Activated naive CD8-positive, alpha-beta T cell treated with anti-CD3 and anti-CD28 coated beads, Interleukin-2, amount 50 U/mL, for 24 hours (primary cell): Measurements from ENCODE around the gene KRTAP1-5.
"Not testable (repeated sequence)": the region's sequence is repeated elsewhere in the genome, so short reads cannot be mapped to it uniquely, and the experiment has no call there.

Experiments
- ATAC-seq: fragments of 150-1000 bp; cut with Tn5 transposase; one replicate; pipeline ENCODE4 v1.10.0; 2021
- DNase-seq: peaks from one replicate; pipeline ENCODE4 v3.0.0; 2021
- H3K27ac Mint-ChIP-seq: one replicate; pipeline ENCODE4 v1.8.0; 2021; ENCODE audit warnings: mild to moderate bottlenecking, mixed read lengths
- H3K27me3 Mint-ChIP-seq: one replicate; pipeline ENCODE4 v1.8.0; 2021; ENCODE audit warnings: mixed read lengths
- H3K36me3 Mint-ChIP-seq: one replicate; pipeline ENCODE4 v1.8.0; 2021; ENCODE audit warnings: low read depth, mixed read lengths
- H3K4me1 Mint-ChIP-seq: one replicate; pipeline ENCODE4 v1.8.0; 2021; ENCODE audit warnings: mixed read lengths
- H3K4me3 Mint-ChIP-seq: one replicate; pipeline ENCODE4 v1.8.0; 2021; ENCODE audit warnings: mild to moderate bottlenecking, moderate library complexity, mixed read lengths
- H3K9me3 Mint-ChIP-seq: one replicate; pipeline ENCODE4 v1.8.0; 2021; ENCODE audit warnings: mixed read lengths

The KRTAP1-5 gene

DNA sequence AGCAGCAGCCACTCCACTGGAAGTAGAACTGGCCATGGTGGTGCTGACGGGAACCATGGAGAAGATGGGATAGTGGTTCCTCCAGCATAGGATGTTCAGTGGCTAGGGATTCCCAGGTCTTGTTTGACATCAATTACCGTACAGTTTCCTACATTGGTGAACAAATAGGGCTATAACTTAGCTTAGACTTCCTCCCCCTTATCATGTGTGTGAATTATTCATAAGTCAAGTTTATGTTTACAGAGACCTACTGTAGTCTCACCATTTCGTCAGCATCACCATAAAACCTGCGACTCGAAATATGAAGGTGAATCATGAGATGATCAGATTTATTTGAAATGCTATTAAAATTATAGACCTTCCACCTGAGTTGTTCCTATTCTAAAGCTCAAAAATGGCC lies 31.7 kb upstream of the KRTAP1-5 start:
- Mint-ChIP-seq H3K27ac (no peak overlapping the region), H3K9me3 (no peaks in the 10 kb centered on the region), H3K4me3 (no peak overlapping the region), H3K4me1 (no peaks in the 10 kb centered on the region), H3K27me3 (peaks cover 33% of the 10 kb centered on the region), H3K36me3 (no peaks in the 10 kb centered on the region)
- ATAC-seq (no peak), DNase-seq (no peak)

DNA sequence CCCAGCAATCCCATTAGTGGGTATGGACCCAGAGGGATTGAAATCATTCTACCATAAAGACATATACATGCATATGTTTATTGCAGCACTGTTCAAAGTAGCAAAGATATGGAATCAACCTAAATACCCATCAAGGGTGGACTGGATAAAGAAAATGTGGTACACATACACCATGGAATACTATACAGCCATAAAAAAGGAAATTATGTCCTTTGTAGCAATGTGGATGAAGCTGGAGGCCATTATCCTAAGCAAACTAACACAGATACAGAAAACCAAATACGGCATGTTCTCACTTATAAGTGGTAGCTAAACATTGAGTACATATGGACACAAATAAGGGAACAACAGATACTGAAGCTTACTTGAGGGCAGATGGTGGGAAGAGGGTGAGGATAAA lies 30.5 kb upstream of the KRTAP1-5 start:
- Mint-ChIP-seq H3K4me3 (no peak overlapping the region), H3K9me3 (no peaks in the 10 kb centered on the region)

DNA sequence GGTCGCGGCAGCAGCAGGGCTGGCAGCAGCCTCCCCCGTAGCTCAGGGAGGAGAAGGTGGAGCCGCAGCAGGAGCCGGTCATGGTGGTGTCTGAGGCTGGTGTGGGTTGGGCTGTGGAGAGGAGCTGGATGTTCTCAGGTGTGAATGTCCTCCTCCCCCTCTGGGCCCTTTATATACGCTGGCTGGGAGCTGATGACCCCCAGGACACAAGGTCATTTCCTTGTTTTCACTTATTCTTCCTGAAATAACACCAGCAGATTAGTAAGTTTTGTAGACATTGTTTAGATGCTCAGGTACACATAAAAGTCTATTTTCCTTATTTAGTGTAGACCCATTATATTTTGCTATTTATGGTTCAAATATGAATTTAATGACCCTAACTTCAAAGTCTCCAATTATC lies 28.1 kb upstream of the KRTAP1-5 start, which contains the start of gene KRTAP2-2:
TSS of gene KRTAP2-2 (minus strand) at position 101 of the 400 bp plus-strand sequence. CDS start at position 82, 19 bp downstream.
- H3K36me3 Mint-ChIP-seq, H3K9me3 Mint-ChIP-seq, H3K27ac Mint-ChIP-seq, H3K4me1 Mint-ChIP-seq, DNase-seq, ATAC-seq, H3K4me3 Mint-ChIP-seq: not testable (repeated sequence)
- peaks cover 23% of the 10 kb centered on the region for H3K27me3 Mint-ChIP-seq

More for the DNA sequence above, 30.5 kb upstream of the KRTAP1-5 start:
- no peaks in the 10 kb centered on the region for H3K36me3 Mint-ChIP-seq
- no peak overlapping the region for H3K27ac Mint-ChIP-seq
- peaks cover 33% of the 10 kb centered on the region for H3K27me3 Mint-ChIP-seq
- DNase-seq = no peak
- no peak for ATAC-seq
- no peaks in the 10 kb centered on the region for H3K4me1 Mint-ChIP-seq

DNA sequence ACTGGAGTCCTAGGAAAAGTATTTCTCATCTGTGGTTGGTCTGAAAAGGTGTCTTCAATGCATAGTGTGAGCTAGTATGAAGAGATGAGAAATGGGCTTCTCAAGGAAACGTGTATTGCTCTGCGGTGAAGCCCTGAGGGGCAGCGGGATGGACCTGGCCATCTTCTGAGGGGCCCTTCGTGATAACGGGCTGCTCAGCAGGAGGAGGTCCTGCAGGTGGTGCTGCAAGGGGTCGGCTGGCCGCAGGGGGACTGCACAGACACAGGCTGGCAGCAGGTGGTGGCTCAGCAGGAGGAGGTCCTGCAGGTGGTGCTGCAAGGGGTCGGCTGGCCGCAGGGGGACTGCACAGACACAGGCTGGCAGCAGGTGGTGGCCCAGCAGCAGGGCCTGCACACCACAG lies 27.5 kb upstream of the KRTAP1-5 start:
- ATAC-seq, H3K4me3 Mint-ChIP-seq, H3K4me1 Mint-ChIP-seq, H3K9me3 Mint-ChIP-seq, H3K36me3 Mint-ChIP-seq, H3K27ac Mint-ChIP-seq, DNase-seq: not testable (repeated sequence)
- H3K27me3 Mint-ChIP-seq = peaks cover 21% of the 10 kb centered on the region

DNA sequence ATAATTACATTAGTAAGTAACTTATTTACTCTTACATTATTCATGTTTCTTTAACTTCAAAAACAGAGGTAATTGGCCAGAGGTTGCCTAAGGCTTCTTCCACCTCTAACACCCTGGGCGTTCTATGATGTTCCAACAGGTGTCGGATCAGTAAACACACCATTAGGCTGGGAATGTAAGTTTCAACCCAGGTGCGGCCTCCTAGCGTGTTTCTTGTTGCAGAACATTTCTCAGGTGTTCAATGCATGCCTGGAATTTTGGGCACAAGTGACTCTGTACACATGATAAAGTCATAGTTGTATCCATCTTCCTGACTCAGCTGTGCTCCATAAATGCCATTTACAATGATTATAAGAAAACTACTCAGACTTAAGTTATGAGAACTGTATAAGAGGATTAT lies 27.0 kb upstream of the KRTAP1-5 start:
- no peak overlapping the region for H3K27ac Mint-ChIP-seq
- H3K4me1 Mint-ChIP-seq = no peaks in the 10 kb centered on the region
- no peaks in the 10 kb centered on the region for H3K36me3 Mint-ChIP-seq
- peaks cover 19% of the 10 kb centered on the region for H3K27me3 Mint-ChIP-seq
- no peak for ATAC-seq
- DNase-seq = no peak
- no peak overlapping the region for H3K4me3 Mint-ChIP-seq
- no peaks in the 10 kb centered on the region for H3K9me3 Mint-ChIP-seq

DNA sequence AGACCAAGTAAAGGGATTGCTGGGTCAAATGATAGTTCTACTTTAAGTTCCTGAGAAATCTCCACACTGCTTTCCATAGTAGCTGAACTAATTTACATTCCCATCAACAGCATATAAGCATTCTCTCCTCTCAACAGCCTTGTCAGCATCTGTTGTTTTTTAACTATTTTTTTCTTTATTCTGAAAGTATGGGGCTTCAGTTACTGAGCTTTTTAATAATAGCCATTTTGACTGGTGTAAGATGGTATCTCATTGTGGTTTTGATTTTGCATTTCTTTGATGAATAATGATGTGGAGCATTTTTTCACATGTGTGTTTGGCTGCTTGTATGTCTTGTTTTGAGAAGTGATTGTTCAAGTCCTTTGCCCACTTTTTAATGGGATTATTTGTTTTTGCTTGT lies 25.6 kb upstream of the KRTAP1-5 start:
- no peaks in the 10 kb centered on the region for H3K9me3 Mint-ChIP-seq
- no peak for DNase-seq
- H3K27me3 Mint-ChIP-seq = peaks cover 10% of the 10 kb centered on the region
- H3K27ac Mint-ChIP-seq = no peak overlapping the region
- no peak overlapping the region for H3K4me3 Mint-ChIP-seq
- no peak for ATAC-seq
- no peaks in the 10 kb centered on the region for H3K4me1 Mint-ChIP-seq
- no peaks in the 10 kb centered on the region for H3K36me3 Mint-ChIP-seq

DNA sequence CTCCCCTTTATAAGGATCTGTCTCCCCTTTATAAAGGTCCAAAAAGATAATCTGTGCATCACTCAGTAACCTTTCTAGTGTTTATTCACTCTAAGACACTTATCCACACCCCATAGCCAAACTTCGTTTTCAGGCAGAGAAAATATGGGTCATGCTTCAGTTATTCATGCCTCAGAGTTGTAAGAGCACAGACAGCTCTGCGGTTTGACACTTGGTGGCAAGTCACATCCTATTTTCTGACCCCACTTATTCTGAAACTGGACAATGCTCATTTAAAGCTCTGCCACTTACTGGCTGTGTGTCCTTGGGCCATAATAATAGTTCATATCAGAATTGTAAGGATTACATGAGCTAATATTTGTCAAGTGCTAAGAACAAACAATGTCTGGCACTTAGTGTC lies 22.1 kb upstream of the KRTAP1-5 start:
- DNase-seq = no peak
- no peak for ATAC-seq
- H3K9me3 Mint-ChIP-seq = no peaks in the 10 kb centered on the region
- no peak overlapping the region for H3K27ac Mint-ChIP-seq
- peaks cover 13% of the 10 kb centered on the region for H3K27me3 Mint-ChIP-seq
- H3K36me3 Mint-ChIP-seq = no peaks in the 10 kb centered on the region
- H3K4me1 Mint-ChIP-seq = peaks cover 3% of the 10 kb centered on the region
- no peak overlapping the region for H3K4me3 Mint-ChIP-seq

DNA sequence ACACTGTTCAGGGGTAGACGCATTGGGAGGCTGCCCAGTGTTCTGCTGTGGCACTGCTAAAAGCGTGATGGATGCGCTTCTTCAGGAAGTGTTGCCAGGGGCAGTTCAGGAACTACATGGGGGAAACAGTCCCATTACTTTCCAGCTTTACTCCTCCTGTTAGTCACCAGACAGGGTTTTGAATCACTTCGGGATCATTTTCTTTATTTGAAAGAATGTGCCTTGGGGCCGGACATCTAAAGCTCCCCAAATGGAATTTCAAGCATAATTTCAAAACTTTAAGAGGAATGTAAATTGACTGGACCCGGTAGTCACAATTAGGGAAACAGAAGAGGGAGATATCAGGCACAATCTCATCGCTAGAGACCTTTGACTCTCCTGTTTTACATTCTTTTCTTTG lies 21.4 kb upstream of the KRTAP1-5 start:
- H3K4me1 Mint-ChIP-seq = peaks cover 5% of the 10 kb centered on the region
- no peak overlapping the region for H3K27ac Mint-ChIP-seq
- H3K36me3 Mint-ChIP-seq = no peaks in the 10 kb centered on the region
- DNase-seq (no peak), ATAC-seq (no peak)
- H3K9me3 Mint-ChIP-seq = peaks cover 4% of the 10 kb centered on the region
- peaks cover 13% of the 10 kb centered on the region for H3K27me3 Mint-ChIP-seq
- no peak overlapping the region for H3K4me3 Mint-ChIP-seq

DNA sequence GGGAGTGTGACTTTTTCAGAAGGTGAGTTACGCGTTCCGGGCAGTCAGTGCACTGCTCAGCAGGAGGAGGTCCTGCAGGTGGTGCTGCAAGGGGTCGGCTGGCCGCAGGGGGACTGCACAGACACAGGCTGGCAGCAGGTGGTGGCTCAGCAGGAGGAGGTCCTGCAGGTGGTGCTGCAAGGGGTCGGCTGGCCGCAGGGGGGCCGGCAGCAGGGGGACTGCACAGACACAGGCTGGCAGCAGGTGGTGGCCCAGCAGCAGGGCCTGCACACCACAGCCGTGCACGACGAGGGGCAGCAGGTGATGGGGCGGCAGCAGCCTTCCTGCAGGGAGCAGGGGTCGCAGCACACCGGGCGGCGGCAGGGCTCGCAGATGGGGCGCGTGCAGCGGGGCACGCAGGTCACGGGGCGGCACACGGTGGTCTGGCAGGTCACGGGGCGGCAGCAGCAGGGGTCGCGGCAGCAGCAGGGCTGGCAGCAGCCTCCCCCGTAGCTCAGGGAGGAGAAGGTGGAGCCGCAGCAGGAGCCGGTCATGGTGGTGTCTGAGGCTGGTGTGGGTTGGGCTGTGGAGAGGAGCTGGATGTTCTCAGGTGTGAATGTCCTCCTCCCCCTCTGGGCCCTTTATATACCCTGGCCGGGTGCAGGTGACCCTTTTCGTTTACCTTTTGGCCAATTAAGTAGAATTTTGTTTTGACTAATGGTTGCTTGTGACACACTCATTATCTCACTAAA lies 19.9 kb upstream of the KRTAP1-5 start, which contains the start of gene KRTAP2-1:
TSS of gene KRTAP2-1 (minus strand) at position 582 of the 731 bp plus-strand sequence. CDS start at position 533, 49 bp downstream.
- not testable (repeated sequence) for H3K4me3 Mint-ChIP-seq, ATAC-seq, H3K27ac Mint-ChIP-seq, H3K4me1 Mint-ChIP-seq, H3K36me3 Mint-ChIP-seq, DNase-seq
- H3K9me3 Mint-ChIP-seq = peaks cover 11% of the 10 kb centered on the region
- H3K27me3 Mint-ChIP-seq = peaks cover 13% of the 10 kb centered on the region

DNA sequence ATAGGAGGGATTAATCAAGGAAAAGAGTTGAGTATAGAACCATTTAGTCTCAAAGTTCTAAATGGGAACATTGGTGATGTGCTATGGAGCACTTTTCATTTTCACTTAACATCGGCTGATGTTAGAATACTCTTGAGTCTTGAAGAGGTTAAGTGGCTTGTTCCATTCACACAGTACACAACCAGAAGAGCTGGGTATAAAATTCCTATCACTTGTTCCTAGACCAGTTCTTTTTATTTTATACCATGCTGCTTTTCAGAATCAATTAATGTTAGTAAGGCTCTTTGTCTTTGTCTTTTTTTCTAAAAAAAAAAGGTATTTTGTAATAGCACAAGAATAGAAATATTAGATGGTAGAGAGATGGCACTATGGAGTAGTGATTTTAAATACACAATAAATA lies 15.9 kb upstream of the KRTAP1-5 start:
- ATAC-seq (no peak), DNase-seq (no peak)
- H3K36me3 Mint-ChIP-seq = no peaks in the 10 kb centered on the region
- H3K27ac Mint-ChIP-seq = no peak overlapping the region
- H3K4me1 Mint-ChIP-seq = peaks cover 5% of the 10 kb centered on the region
- H3K27me3 Mint-ChIP-seq = peaks cover 11% of the 10 kb centered on the region
- peaks cover 11% of the 10 kb centered on the region for H3K9me3 Mint-ChIP-seq
- no peak overlapping the region for H3K4me3 Mint-ChIP-seq

DNA sequence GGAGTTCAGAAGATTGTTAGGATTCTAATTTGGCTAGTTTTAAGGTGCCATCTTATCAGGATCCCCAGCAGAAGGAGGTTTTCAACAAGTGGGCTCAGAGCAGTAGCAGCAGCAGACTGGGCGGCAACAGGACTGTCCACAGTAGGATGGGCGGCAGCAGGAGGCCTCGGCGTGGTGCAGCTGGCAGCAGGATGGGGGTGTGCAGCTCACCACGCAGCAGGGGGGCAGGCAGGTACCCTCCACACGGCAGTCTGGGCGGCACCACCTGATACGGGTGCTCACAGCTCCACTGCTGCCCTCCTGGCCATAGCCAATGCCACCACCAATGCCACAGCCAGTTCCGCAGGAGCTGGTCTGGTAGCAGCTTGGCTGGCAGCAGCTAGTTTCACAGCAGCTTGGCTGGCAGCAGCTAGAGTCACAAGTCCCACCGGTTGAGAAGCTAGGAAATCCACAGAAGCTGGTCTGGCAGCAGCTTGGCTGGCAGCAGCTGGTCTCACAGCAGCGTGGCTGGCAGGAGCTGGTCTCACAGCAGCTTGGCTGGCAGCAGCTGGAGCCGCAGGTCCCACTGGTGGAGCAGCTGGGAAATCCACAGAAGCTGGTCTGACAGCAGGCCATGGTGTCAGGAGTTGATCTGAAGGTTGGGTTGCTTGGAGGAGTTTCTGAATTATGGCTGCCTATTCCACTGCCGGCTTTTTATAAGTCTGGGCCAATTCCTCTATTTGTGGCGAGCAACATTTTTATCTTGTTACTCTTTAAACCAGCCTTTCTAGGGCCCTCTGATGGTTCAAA lies 14.0 kb upstream of the KRTAP1-5 start, which contains the start of gene KRTAP1-1:
TSS of gene KRTAP1-1 (minus strand) at position 668 of the 789 bp plus-strand sequence. CDS start at position 615, 53 bp downstream.
- not testable (repeated sequence) for H3K36me3 Mint-ChIP-seq, H3K4me1 Mint-ChIP-seq, DNase-seq, H3K27ac Mint-ChIP-seq, H3K4me3 Mint-ChIP-seq, H3K27me3 Mint-ChIP-seq, ATAC-seq
- peaks cover 11% of the 10 kb centered on the region for H3K9me3 Mint-ChIP-seq

DNA sequence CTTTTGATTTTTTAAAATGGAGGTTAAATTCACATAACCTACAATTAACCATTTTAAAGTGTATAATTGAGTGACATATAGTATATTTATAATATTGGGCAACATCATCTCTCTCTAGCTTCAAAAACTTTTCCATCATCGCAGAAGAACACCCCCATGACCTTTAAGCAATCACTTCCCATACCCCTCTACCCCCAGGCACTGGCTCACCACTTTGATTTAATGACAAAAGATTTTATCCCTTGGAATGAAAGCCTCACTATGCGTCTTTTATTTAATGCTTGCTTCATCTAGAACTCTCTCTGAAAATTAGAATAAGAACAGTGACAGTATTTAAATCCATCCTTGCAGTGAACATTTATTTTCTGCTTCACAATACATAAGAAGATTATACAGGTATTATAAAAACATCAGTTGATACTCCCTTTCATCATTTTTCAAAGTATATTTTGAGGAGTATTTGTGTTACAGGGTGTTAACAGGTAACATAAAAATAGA lies 10.9 kb upstream of the KRTAP1-5 start:
- Mint-ChIP-seq H3K27me3 (no peaks in the 10 kb centered on the region), H3K9me3 (peaks cover 5% of the 10 kb centered on the region), H3K4me1 (no peaks in the 10 kb centered on the region), H3K27ac (no peak overlapping the region), H3K4me3 (no peak overlapping the region), H3K36me3 (no peaks in the 10 kb centered on the region)
- ATAC-seq (no peak), DNase-seq (no peak)

DNA sequence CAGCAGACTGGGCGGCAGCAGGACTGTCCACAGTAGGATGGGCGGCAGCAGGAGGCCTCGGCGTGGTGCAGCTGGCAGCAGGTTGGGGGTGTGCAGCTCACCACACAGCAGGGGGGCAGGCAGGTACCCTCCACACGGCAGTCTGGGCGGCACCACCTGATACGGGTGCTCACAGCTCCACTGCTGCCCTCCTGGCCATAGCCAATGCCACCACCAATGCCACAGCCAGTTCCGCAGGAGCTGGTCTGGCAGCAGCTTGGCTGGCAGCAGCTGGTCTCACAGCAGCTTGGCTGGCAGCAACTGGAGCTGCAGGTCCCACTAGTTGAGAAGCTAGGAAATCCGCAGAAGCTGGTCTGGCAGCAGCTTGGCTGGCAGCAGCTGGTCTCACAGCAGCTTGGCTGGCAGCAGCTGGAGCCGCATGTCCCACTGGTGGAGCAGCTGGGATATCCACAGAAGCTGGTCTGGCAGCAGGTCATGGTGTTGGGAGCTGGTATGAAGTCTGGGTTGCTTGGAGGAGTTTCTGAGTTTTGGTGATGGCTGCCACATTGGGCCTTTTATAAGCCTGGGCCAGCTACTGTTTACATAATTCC lies 7.4 kb upstream of the KRTAP1-5 start, which contains the start of gene KRTAP1-3:
TSS of gene KRTAP1-3 (minus strand) at position 529 of the 590 bp plus-strand sequence. CDS start at position 476, 53 bp downstream.
- H3K4me1 Mint-ChIP-seq, DNase-seq, H3K27me3 Mint-ChIP-seq, ATAC-seq, H3K4me3 Mint-ChIP-seq, H3K36me3 Mint-ChIP-seq, H3K27ac Mint-ChIP-seq, H3K9me3 Mint-ChIP-seq: not testable (repeated sequence)

DNA sequence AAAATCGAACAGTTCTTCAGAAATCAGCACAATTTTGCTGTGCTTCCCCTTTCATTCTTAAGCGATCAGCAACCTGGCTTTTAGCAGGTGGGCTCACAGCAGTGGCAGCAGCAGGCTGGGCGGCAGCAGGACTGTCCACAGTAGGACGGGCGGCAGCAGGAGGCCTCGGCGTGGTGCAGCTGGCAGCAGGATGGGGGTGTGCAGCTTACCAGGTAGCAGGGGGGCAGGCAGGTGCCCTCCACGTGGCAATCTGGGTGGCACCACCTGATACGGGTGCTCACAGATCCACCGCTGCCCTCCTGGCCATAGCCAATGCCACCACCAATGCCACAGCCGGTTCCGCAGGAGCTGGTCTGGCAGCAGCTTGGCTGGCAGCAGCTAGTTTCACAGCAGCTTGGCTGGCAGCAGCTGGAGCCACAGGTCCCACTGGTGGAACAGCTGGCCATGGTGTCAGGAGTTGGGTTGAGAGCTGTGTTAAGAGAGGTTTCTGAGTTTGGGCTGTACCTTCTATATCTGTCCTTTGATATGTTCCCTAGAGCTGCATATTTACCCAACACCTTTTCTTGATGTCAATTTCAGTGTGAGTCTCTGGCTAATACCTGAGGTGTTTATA lies 2.7 kb upstream of the KRTAP1-5 start, which contains the start of gene KRTAP1-4:
TSS of gene KRTAP1-4 (minus strand) at position 563 of the 613 bp plus-strand sequence. CDS start at position 446, 117 bp downstream.
- Mint-ChIP-seq H3K4me1 (no peaks in the 10 kb centered on the region), H3K27me3 (peaks cover 19% of the 10 kb centered on the region), H3K36me3 (no peaks in the 10 kb centered on the region), H3K27ac (no peak within 1 kb of the TSS), H3K4me3 (no peak within 1 kb of the TSS), H3K9me3 (no peaks in the 10 kb centered on the region)
- DNase-seq (no peak), ATAC-seq (no peak)
